ENCODE measurements around the gene CRISP2.

The CRISP2 gene

DNA sequence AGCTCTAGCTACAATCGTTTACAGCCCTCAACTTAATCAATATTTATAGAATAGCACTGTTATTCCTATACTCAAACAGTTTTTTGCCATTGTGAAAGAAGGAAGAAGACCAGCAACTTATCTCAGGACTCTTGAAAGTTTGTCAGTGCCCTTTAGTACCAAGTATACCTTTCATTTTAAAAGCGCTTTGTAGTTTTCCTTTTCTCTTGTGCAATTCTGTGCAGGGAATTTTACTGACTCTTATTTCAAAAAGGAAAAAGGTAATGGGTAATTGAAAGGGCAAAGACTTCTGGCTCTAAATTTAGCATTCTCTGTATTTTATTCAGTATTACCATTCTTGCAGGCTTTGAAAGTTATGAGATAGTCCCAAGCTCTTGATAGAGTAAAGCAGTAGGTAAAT is 59.9 kb downstream of the CRISP2 start:
- DNase-seq = no peak

DNA sequence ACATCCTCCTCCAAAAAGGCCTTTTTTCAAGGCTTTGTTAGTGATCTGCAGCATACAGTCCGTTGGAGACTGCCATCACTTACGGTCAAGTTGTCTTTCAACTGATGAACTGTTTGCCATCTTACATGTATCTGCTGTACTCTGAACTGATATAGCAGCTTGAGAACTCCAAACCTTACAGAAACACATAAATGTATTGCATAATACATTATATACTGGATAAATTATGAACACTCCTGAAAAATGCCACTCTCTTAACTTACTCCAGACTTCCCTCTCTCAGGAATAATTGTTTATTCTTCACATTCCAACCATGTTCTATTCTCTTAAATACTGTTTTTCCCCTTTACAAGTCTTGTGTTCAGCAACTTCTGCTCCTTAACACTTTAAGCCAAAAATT is 62.1 kb downstream of the CRISP2 start:
- DNase-seq = no peak

DNA sequence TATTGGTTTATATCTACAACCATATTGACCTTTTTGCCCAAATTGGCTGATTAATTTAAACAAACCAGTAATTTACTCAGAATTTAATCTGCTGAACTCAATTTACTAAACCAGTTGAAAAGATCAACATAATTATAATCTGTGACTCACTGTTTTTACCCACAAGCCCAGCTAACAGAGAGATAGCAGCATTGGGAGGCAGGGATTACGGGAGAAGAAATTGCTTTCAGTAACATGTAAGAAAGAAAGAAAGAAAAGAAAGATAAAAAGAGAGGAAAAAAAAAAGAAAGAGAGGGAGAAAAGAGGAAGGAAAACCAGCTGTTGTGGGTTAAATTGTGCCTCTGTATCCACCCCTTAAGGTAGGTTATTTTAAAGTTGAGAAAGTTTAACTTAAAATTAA is 63.4 kb downstream of the CRISP2 start:
- DNase-seq = no peak

DNA sequence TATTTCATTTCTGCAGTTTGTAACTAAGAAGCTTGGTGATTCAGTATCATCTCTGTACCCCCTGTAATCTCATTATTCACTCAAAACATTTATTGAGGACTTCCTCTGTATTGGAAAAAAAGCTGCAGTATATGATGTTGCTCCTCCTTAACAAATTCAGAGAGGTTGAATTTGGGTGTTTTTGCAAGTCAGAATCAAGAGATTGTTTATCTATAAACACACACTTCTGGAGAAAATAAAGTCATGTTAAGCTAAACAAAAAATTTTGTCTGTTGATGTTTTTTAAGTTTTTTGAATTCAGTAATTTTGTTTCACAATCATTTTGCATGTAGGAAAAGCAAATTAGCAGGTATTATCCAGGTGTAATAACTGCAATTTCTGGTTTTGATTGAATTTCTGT is 65.3 kb downstream of the CRISP2 start:
- DNase-seq = no peak

GRCh38 chr6:49647476-49647875 is 65.9 kb downstream of the CRISP2 start:
- no peak for DNase-seq

DNA sequence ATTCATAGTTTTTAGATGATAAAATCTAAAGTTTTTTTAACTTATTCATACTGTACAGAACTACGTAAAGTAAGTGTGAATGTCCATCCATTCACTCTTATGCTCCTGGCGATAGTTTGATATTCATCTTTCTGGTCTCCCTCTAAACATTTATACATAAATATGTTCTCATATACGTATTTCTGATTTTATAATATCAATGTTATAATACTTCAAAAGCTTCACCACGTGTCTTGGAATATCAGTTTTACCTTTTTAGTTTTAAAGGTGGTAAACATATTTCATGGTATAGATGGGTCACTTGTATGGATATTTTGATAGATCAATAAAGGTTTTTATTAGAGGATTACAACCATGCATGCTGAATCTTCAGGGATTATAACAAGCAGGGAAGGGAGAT is 66.4 kb downstream of the CRISP2 start:
- no peak for DNase-seq

DNA sequence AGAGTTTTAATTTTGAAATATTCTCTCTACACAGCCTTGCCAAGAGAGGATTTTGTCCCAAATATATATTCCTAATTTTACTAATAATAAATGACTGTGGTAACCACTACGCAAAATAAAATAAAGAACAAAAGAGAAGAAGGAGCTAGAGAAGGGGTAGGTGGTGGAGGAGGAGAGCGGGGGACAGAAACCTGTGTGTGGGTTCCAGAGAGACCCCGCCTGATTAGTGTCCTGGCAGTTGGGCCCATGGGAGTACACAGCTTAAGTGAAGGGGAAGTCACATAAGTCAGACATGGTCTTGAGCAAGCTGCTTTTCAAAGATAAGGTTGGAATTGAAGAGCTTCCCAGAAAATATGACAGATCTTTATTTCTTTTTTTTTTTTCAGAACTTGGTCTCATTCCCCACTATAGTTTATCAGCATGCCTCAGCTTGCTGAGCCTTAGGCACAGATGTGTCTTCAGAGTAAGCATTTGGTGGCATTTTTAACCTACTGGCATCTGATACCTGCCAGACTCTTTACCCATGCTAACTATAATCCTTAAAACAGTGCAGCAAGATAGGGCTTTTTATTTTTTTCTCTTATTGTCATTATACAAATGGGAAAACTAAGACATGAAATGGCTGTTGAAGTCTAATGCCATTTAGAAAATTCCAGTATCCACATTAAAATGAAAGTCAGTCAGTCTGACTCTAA is 67.1 kb downstream of the CRISP2 start:
- no peak for DNase-seq

DNA sequence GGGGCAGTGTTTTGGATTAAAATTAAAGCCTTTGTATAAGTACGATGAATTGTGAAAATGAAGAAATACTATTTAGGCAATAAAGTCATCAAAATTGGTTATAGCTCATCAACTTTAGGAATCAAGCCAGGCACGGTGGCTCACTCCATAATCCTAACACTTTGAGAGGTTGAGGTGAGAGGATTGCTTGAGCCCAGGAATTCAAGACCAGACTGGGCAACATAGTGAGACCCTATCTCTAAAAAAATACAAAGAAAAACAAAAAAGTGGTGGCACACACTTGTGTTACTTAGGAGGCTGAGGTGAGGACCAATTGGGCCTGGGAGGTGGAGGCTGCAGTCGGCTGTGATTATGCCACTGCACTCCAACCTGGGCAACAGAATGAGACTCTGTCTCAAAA is 68.2 kb downstream of the CRISP2 start:
- no peak for DNase-seq

Measured in NCI-H2081 treated with DMSO at 0.1 percent for 48 hours (cell line).